ENCODE results near the gene CDH22. TPM values are rescaled to one million over a fixed set of nuclear protein-coding genes. Genes with fewer than 3 reads are reported as not detected.

CDH22 gene
- total and polyA plus RNA-seq, 11 donors, result 0.03 to 0.90 (median 0.48) TPM

GRCh38 chr20:46196990-46197389, 111.3 kb downstream of the CDH22 start:
- peaks cover 9 to 77% (median 37%) of the 10 kb centered on the region in 9 donors for H3K27me3 ChIP-seq
- no peaks in the 10 kb centered on the region for H3K9me3 ChIP-seq
- intact Hi-C loops (cut with DNase I), result no loop called here
- TF ChIP-seq POLR2A (IDR thresholded peaks at IDR 0.05) (no peak), CTCF (IDR thresholded peaks at IDR 0.05) (no peak)
- no peak overlapping the region for H3K27ac ChIP-seq
- H3K4me1 ChIP-seq, result peaks cover 0 to 7% (median 0%) of the 10 kb centered on the region in 12 donors
- WGBS, 4 donors, result 47 to 67% (median 60%) methylated on average over 3 of the region's 3 CpGs
- DNase-seq (no peak), ATAC-seq (no peak)
- no peaks in the 10 kb centered on the region for H3K36me3 ChIP-seq
- no peak overlapping the region for H3K4me3 ChIP-seq

GRCh38 chr20:46195264-46196036, 112.8 kb downstream of the CDH22 start:
- no peaks in the 10 kb centered on the region for H3K9me3 ChIP-seq
- H3K4me3 ChIP-seq, result no peak overlapping the region
- no peak for ATAC-seq
- peaks cover 0 to 62% (median 26%) of the 10 kb centered on the region in 9 donors for H3K27me3 ChIP-seq
- intact Hi-C loops (cut with DNase I), result no loop called here
- peaks cover 0 to 4% (median 0%) of the 10 kb centered on the region in 12 donors for H3K4me1 ChIP-seq
- H3K36me3 ChIP-seq, result no peaks in the 10 kb centered on the region
- TF ChIP-seq POLR2A (IDR thresholded peaks at IDR 0.05) (no peak), CTCF (IDR thresholded peaks at IDR 0.05) (no peak)
- DNase-seq, result no peak
- H3K27ac ChIP-seq, result no peak overlapping the region
- WGBS, 4 donors, result 38 to 53% (median 49%) methylated on average over 17 of the region's 17 CpGs

GRCh38 chr20:46194409-46194808, 113.9 kb downstream of the CDH22 start:
- Histone ChIP-seq H3K27ac (no peak overlapping the region), H3K27me3 (peaks cover 0 to 51% (median 21%) of the 10 kb centered on the region in 9 donors), H3K4me1 (peaks cover 0 to 3% (median 0%) of the 10 kb centered on the region in 12 donors), H3K4me3 (no peak overlapping the region), H3K9me3 (no peaks in the 10 kb centered on the region), H3K36me3 (no peaks in the 10 kb centered on the region)
- DNase-seq (no peak), ATAC-seq (no peak)
- TF ChIP-seq CTCF (IDR thresholded peaks at IDR 0.05), result no peak
- no peak for TF ChIP-seq POLR2A (IDR thresholded peaks at IDR 0.05)
- intact Hi-C loops (cut with DNase I), result no loop called here
- 75 to 86% (median 82%) methylated on average over 4 of the region's 4 CpGs for WGBS, 4 donors

- intact Hi-C loops (cut with DNase I), result no loop called here
- TF ChIP-seq POLR2A (IDR thresholded peaks at IDR 0.05) (no peak), CTCF (IDR thresholded peaks at IDR 0.05) (no peak)
- WGBS, 4 donors, result 6 to 11% (median 10%) methylated on average over 5 to 6 of the region's 6 CpGs
- Histone ChIP-seq H3K27me3 (peaks cover 0 to 34% (median 9%) of the 10 kb centered on the region in 9 donors), H3K36me3 (no peaks in the 10 kb centered on the region), H3K27ac (no peak overlapping the region), H3K4me3 (no peak overlapping the region), H3K4me1 (no peaks in the 10 kb centered on the region), H3K9me3 (no peaks in the 10 kb centered on the region)
- ATAC-seq (no peak), DNase-seq (no peak)
Measured at GRCh38 chr20:46192376-46192944, 115.8 kb downstream of the CDH22 start.
